NCI-H1105 treated with DMSO at 0.1 percent for 48 hours (cell line): ENCODE data around the gene NOL3.

ENCODE experiments used
- DNase-seq: peaks from one replicate; lab custom pipeline; 2025; lab: John Stamatoyannopoulos, UW

Gene NOL3

GRCh38 chr16:67190041-67190440 is 19.7 kb downstream of the NOL3 start, which contains the start of gene EXOC3L1:
Gene EXOC3L1 (minus strand): TSS chr16:67190136. CDS start chr16:67189676, 460 bp downstream.
- no peak for DNase-seq

DNA sequence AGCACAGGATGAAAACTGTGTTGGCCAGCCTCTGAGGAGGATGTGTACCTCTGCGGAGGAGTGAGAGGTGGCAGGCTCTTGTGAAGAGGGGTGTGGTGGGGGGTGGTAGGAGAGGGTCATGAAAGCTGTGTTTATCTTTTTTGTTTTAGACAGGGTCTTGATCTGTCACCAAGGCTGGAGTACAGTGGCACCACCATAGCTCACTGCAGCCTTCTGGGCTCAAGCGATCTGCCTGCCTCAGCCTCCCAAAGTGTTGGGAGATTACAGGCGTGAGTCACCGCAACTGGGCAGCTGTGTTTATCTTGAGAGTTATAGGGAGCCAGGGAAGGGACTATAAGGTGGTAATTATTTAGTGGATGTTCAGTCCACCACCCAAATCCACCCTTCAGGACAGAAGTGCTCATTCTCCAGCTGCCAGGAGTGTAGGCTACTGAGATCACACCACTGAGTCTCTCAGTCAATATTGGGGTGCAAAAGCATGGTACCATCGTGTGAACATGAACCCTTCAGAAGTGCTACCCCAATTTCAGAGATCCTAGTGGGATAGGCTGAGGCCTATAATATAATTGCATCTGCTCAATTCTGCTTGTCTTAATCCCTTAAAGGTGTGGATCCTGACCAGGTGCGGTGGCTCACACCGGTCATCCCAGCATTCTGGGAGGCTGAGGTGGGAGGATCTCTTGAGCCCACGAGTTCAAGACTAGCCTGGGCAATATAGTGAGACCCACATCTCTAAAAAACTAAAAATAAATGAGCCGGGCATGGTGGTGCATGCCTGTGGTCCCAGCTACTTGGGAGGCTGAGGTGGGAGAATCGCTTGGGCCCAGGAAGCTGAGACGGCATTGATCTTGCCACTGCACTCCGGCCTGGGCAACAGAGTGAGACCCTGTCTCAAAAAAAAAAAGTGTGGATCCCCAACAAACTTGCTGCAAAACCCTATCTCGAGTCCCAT is 20.4 kb downstream of the NOL3 start:
- DNase-seq = no peak

DNA sequence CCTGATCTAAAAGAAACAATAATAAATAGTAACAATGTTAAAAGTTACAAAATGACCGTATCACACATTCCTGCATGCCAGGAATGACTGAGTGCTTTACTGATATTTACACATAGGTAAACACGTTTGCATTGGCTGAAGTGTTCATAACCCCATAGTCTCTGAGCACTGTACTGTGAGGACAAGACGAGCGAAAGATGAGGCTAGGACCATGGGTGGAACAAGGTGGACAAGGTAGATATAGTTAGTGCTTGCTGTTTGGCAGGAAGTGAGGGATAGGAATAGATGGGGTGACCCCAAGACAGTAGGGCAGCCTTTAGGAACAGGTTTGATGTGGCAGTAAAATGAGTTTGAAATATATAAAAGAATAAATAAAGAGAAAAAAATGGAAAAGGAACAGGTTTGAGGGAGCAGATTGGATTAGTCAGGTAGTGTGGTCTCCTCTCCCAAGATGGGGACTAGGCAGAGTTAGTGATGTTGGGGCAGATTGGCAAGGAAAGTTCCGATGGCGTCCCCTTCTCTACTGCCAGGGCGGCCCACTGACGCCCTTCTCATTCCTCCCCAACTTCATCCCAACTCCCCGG is 21.2 kb downstream of the NOL3 start:
- DNase-seq = no peak

DNA sequence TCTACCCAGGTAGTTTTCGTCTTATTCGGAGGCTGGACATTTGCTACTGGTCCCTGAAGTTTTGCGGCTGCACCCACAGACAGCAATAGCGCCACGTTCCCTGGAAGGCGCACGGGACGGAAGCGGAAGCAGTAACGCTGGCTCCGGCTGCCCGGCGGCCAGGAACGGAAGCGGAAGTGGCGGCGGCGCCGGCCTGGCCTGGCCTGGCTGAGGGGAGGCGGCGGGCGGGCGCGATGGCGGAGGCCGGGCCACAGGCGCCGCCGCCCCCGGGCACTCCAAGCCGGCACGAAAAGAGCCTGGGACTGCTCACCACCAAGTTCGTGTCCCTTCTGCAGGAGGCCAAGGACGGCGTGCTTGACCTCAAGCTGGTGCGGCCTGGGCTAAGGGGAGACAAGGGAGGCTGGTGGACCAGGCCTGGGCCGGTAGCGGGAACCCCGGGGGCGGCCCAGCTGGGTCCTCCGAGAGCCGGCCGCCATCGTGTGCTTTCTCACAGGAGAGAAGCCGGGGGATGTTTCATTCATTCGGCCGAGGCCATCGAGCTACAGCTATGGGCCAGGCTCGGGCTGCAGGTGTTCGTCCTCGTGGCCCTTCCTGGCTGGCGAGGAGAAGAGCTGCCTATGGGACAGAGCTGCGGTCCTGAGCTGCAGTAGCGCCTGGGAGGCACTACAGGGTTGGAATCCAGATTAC is 21.8 kb downstream of the NOL3 start, which contains the start of gene E2F4:
Gene E2F4 (plus strand): TSS at position 161 of the 687 bp plus-strand sequence. CDS start 73 bp downstream, at position 234.
- peak; percentile 70 for DNase-seq

DNA sequence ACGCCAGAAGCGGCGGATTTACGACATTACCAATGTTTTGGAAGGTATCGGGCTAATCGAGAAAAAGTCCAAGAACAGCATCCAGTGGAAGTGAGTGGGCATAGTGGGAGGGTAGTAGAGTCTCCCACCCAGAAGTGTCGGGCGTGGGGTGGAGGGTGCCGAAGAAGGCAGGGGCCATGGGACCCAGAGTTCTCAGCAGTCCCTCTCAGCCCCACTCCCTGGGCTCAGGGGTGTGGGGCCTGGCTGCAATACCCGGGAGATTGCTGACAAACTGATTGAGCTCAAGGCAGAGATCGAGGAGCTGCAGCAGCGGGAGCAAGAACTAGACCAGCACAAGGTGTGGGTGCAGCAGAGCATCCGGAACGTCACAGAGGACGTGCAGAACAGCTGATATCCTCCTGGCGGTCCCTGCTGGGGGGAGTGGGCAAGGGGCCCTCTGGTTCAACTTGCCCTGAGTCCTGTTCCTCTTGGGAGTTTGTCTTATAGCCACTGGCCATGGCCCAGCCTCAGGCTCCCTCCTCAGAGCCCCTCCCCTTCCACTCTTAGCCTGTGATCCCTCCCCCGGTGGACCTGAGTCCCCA is 22.5 kb downstream of the NOL3 start:
- DNase-seq = no peak

GRCh38 chr16:67193536-67193935 is 23.2 kb downstream of the NOL3 start:
- no peak for DNase-seq

DNA sequence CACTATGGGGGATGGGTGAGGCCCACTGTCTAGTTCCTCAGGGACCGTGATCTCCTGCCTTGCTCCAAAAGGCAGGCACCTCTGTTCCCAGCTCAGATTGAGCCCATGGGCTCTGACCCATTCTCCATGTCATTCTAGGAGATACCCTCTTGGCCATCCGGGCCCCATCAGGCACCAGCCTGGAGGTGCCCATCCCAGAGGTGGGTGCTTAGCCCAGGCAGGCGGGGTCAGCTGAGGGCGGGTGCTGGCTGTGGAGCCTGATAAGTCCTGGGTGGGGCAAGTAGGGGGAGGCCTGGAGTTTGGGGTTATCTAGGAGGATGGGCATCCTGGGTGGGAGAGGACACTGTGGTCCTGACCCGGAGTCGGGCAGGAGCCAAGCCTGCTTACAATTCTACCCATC is 23.9 kb downstream of the NOL3 start:
- no peak for DNase-seq

- no peak for DNase-seq
Measured at GRCh38 chr16:67195676-67196075, 25.3 kb downstream of the NOL3 start.

DNA sequence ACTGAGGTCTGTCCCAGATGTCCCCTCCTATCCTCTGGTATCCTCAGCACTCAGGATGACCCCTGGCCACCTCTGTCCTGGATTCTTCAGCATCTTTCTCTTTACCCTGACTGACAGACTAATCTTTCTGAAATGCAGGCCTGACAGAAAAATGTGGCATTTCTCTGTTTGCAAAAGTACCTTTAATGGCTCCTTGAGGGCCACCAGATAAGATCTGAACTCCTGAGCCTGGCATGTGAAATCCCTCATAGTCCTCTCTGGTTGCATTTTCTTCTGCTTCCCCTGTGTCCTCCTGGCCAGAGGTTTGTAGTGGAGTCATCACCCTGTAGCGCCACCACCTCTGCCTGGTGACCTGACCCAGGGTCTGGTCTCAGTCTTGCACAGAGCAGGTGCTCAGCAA is 26.5 kb downstream of the NOL3 start:
- no peak for DNase-seq

- no peak for DNase-seq
Measured at GRCh38 chr16:67197704-67198103, 27.4 kb downstream of the NOL3 start.

- DNase-seq = peak; percentile 63
Measured at GRCh38 chr16:67198238-67198734, 27.9 kb downstream of the NOL3 start.

DNA sequence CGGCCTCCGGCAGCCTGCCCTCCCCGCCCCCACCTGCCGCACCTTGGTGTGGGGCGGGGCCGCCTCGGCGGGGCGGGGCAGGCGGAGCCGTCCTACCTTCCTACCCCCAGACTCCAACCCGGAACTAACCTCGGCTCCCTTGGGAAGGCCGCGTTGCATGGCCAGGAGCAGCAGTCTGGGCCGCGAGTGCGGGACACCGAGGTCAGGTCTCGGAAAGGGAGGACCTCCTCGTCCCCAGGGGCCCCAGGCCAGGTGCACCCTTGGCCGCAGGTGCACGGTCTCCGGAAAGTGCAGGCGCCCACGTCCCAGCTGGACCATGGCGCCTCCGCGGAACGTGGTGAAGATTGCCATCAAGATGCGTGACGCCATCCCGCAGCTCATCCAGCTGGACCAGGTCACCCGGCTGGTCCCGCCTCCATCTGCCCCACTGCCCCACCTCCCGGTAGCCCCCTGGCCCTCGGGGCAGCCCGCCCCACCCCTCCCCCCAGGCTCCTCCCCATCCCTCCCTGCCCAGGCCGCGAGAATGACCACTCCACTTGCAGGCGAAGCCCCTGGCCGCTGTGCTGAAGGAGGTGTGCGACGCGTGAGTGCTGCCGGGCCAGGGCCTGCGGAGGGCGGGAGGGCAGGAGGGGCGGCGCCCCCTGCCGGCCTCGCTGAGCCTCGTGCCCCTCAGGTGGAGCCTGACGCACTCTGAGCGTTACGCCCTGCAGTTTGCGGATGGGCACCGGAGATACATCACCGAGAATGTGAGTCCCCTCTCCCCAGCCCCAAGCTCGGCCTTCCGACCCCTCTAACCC is 28.9 kb downstream of the NOL3 start, which contains the start of gene ELMO3:
Gene ELMO3 (plus strand): TSS at position 121 of the 797 bp plus-strand sequence. CDS start 196 bp downstream, at position 317.
- DNase-seq = peak; percentile 55

DNA sequence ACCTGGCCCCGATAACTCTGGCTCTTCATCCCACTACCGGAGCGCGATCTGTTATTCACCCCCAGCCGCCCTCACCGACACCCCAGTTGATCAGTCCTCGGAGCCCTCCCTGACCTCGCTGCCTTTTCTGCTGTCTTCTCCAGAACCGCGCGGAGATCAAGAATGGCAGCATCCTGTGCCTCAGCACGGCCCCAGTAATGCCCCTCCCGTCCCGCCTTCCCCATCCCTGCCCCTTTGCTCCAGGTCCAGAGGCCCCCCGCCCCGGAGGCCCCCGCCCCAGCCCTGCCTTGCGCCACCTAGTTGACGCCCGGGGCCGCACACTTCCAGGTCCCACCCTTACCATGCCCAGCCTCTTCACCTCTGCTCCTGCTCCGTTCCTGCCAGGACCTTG is 29.5 kb downstream of the NOL3 start:
- DNase-seq = no peak

DNA sequence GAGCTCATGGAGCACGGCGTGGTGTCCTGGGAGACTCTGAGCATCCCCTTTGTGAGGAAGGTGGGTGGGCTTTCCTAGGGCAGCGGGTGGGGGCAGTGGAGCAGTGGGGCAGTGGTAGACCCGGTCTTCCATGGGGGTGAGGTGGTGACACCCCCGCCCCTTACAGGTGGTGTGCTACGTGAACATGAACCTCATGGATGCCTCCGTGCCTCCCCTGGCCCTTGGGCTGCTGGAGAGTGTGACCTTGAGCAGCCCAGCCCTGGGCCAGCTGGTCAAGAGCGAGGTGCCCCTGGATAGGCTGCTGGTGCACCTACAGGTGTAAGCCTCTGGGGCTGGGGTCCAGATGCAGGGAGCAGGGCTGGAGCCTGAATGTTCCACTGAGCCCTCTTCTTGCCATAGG is 30.2 kb downstream of the NOL3 start:
- no peak for DNase-seq

DNA sequence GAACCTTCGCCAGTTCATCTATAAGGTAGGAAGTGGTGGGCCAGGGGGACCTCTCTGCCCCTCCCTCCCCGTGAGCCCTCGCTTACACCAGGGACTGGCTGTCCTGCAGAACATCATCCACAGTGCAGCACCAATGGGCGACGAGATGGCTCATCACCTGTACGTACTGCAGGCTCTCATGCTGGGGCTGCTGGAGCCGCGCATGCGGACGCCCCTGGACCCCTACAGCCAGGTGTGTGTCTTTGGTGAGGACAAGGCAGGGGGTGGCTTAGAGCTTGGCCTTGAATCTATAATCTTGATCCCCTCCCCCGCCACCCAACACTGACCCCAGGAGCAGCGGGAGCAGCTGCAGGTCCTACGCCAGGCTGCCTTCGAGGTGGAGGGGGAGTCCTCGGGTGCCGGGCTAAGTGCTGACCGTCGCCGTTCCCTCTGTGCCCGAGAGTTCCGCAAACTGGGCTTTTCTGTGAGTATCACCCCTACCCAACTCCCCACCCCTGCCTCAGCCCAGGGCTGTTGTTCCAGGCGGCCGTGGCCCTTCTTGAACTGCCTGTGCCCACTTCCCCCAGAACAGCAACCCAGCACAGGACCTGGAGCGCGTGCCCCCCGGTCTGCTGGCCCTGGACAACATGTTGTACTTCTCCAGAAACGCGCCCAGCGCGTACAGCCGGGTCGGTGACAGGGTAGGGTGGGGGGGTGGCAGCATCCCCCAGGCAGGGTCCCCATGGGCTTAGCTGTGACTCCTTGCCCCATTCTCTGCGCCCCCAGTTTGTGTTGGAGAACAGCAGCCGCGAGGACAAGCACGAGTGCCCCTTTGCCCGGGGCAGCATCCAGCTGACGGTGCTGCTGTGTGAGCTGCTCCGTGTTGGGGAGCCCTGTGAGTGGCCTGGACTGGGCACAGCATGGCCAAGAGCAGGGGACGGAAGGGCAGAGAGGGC is 31.3 kb downstream of the NOL3 start:
- DNase-seq = no peak

DNA sequence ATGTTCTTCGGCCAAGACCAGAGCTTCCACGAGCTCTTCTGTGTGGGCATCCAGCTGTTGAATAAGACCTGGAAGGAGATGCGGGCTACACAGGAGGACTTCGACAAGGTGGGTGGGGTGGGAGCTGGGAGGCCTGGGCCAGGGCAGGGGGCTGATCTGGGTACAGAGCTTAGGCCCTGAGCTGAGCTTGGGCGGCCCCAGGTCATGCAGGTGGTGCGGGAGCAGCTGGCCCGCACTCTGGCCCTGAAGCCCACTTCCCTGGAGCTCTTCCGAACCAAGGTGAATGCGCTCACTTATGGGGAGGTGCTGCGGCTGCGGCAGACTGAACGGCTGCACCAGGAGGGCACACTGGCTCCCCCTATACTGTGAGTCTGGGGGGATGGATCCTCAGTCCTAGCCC is 32.1 kb downstream of the NOL3 start:
- DNase-seq = no peak

GRCh38 chr16:67202956-67203493 is 32.7 kb downstream of the NOL3 start:
- no peak for DNase-seq

GRCh38 chr16:67204076-67204475 is 33.7 kb downstream of the NOL3 start:
- no peak for DNase-seq

DNA sequence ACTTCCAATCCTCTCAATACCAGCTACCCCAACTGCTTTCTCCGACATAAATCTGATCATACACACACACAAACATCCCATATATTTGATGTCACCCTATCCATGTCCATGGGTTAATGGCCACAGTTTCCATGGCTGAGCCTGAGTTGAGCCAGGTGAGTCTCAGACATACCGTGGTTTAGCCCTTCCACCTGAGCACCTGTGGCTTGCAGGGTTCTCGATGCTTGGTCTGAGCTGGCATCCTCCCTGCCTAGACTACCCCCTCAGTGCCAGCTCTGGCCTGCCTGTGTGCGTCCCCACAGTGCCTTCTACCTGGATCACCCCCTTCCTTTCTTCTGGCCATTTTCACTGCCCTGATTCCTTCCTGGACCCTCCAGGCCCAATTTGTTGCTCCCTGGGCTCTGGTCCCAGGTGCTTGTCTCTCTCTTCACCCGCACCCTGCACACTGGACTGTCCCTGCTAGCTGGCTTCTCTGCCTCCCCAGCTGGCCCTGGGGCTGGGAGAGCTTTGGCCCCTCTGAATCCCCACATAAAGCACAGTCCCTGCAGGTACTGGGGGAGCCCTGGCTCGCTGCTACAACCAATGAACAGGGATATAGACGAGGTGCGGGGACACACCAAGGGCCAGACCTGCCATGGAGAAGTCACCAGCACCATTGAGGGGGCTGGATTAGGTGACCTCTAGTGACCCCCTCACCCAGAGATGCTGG is 35.9 kb downstream of the NOL3 start:
- DNase-seq = no peak
